ENCODE measurements around the gene NEGR1.

GRCh38 chr1:71438626-71439025, 843.7 kb downstream of the NEGR1 start:
- TF ChIP-seq, protein P1, sequence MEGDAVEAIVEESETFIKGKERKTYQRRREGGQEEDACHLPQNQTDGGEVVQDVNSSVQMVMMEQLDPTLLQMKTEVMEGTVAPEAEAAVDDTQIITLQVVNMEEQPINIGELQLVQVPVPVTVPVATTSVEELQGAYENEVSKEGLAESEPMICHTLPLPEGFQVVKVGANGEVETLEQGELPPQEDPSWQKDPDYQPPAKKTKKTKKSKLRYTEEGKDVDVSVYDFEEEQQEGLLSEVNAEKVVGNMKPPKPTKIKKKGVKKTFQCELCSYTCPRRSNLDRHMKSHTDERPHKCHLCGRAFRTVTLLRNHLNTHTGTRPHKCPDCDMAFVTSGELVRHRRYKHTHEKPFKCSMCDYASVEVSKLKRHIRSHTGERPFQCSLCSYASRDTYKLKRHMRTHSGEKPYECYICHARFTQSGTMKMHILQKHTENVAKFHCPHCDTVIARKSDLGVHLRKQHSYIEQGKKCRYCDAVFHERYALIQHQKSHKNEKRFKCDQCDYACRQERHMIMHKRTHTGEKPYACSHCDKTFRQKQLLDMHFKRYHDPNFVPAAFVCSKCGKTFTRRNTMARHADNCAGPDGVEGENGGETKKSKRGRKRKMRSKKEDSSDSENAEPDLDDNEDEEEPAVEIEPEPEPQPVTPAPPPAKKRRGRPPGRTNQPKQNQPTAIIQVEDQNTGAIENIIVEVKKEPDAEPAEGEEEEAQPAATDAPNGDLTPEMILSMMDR (IDR thresholded peaks at IDR 0.05; ENCODE audit: low read depth, low read length), result no peak
- no peak for TF ChIP-seq POLR2A (IDR thresholded peaks at IDR 0.05; ENCODE audit: extremely low read depth, insufficient read length)
- TF ChIP-seq MYC (IDR thresholded peaks at IDR 0.05; ENCODE audit: low read depth, low read length), result no peak
- TF ChIP-seq, protein P2, sequence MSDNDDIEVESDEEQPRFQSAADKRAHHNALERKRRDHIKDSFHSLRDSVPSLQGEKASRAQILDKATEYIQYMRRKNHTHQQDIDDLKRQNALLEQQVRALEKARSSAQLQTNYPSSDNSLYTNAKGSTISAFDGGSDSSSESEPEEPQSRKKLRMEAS (IDR thresholded peaks at IDR 0.05; ENCODE audit: low read depth, low read length), result no peak

Data from NB4 (cell line).